H1 (cell line): Measurements from ENCODE around the gene IER3IP1. TPM values are rescaled to one million over a fixed set of nuclear protein-coding genes. Genes with fewer than 3 reads are reported as not detected.
"Not testable (repeated sequence)": the region's sequence is repeated elsewhere in the genome, so short reads cannot be mapped to it uniquely, and the experiment has no call there.

Experiments
- CTCF ChIA-PET: fragments of 300-600 bp; sonication (Branson Sonifier 250); formaldehyde crosslinking; loops from one replicate; lab custom pipeline; 2021; ENCODE audit not compliant: partially characterized antibody; lab: Charles Lee
- POLR2A ChIA-PET: fragments of 300-600 bp; sonication (Branson Sonifier 250); formaldehyde crosslinking; loops from one replicate; lab custom pipeline; 2021; ENCODE audit warnings: inconsistent platforms; ENCODE audit not compliant: partially characterized antibody; lab: Charles Lee
- DNase-seq, 2 experiments: peaks; one replicate each; pipeline versions ENCODE4 v3.0.0 to v3.0.0-alpha.2; 2010 to 2022; ENCODE audit warnings: low spot score in 2 of 2, low read depth in 1 of 2, mixed read lengths in 1 of 2
- FAIRE-seq: peaks from 2 replicates; lab custom pipeline; 2011; peaks lifted over from hg19 to GRCh38; lab: Jason Lieb, UNC
- H2AFZ ChIP-seq: 2 replicates; pipeline ENCODE4 v1.8.1; 2012; ENCODE audit warnings: low read length, inconsistent platforms
- H2AK5ac ChIP-seq: 2 replicates; pipeline ENCODE4 v1.6.1; 2013; ENCODE audit warnings: low read depth, low read length
- H2BK120ac ChIP-seq: replicated peaks from 2 replicates; pipeline ENCODE3; 2013; ENCODE audit warnings: low read depth, low read length, inconsistent platforms
- H2BK12ac ChIP-seq: 2 replicates; pipeline ENCODE4 v1.6.1; 2013; ENCODE audit warnings: low read depth, low read length
- H2BK15ac ChIP-seq: 2 replicates; pipeline ENCODE4 v1.6.1; 2013; ENCODE audit warnings: low read length
- H2BK20ac ChIP-seq: 2 replicates; pipeline ENCODE4 v1.6.1; 2013; ENCODE audit warnings: low read length
- H2BK5ac ChIP-seq: 2 replicates; pipeline ENCODE4 v1.6.1; 2013; ENCODE audit warnings: low read depth, low read length
- H3K14ac ChIP-seq: 2 replicates; pipeline ENCODE4 v1.6.1; 2013; ENCODE audit warnings: inconsistent platforms; ENCODE audit not compliant: insufficient read length
- H3K18ac ChIP-seq: 2 replicates; pipeline ENCODE4 v1.6.1; 2013; ENCODE audit warnings: low read length; ENCODE audit errors: extremely low read depth
- H3K23ac ChIP-seq: 2 replicates; pipeline ENCODE4 v1.6.1; 2013; ENCODE audit warnings: inconsistent platforms; ENCODE audit not compliant: insufficient read length
- H3K23me2 ChIP-seq: 2 replicates; pipeline ENCODE4 v1.6.1; 2013; ENCODE audit warnings: low read depth, low read length
- H3K27ac ChIP-seq: 2 replicates; pipeline ENCODE4 v1.6.1; 2011; ENCODE audit warnings: low read depth, low read length, inconsistent platforms
- H3K27me3 ChIP-seq, 4 experiments: replicated peaks in 1 of 4; 1 replicate in 1 of 4; 2 replicates in 3 of 4; pipeline versions ENCODE4 v1.6.1 to v1.8.1; 2011 to 2013; ENCODE audit warnings: low read length in 3 of 4, mild to moderate bottlenecking in 3 of 4, inconsistent platforms in 2 of 4, mixed read lengths in 2 of 4, moderate library complexity in 1 of 4; ENCODE audit not compliant: control insufficient read depth in 3 of 4, insufficient read depth in 3 of 4; ENCODE audit errors: extremely low read depth in 1 of 4
- H3K36me3 ChIP-seq, 4 experiments: 2 replicates each; pipeline versions ENCODE4 v1.6.1 to v1.8.1; 2011 to 2013; ENCODE audit warnings: mild to moderate bottlenecking in 4 of 4, low read length in 3 of 4, moderate library complexity in 2 of 4, control low read depth in 1 of 4, inconsistent platforms in 1 of 4; ENCODE audit not compliant: insufficient read depth in 4 of 4, control insufficient read depth in 2 of 4
- H3K4ac ChIP-seq: replicated peaks from 2 replicates; pipeline ENCODE3; 2013; ENCODE audit warnings: low read length, low read depth, mixed read lengths, inconsistent platforms; ENCODE audit not compliant: insufficient read length
- H3K4me1 ChIP-seq, 4 experiments: replicated peaks in 1 of 4; 1 replicate in 1 of 4; 2 replicates in 3 of 4; pipeline versions ENCODE4 v1.6.1 to v1.8.1; 2011 to 2013; ENCODE audit warnings: low read length in 3 of 4, inconsistent platforms in 2 of 4, mixed read lengths in 1 of 4; ENCODE audit not compliant: insufficient read depth in 4 of 4, control insufficient read depth in 3 of 4
- H3K4me2 ChIP-seq, 2 experiments: 2 replicates each; pipeline versions ENCODE4 v1.6.1 to v1.8.1; 2011 to 2013; ENCODE audit warnings: low read depth in 2 of 2, low read length in 2 of 2, control low read depth in 1 of 2, inconsistent platforms in 1 of 2, mild to moderate bottlenecking in 1 of 2; ENCODE audit not compliant: insufficient read depth in 1 of 2
- H3K4me3 ChIP-seq, 4 experiments: fragments of 200-600, 300-600 bp in 1 of 4; sonication (generic), shearing (Covaris generic), sonication (Bioruptor Twin) in 1 of 4; 2 replicates each; pipeline versions ENCODE4 v1.5.1 to v1.8.1; 2011 to 2016; ENCODE audit warnings: low read length in 4 of 4, low read depth in 3 of 4, control low read depth in 2 of 4, inconsistent platforms in 2 of 4, mild to moderate bottlenecking in 2 of 4, mixed read lengths in 1 of 4, moderate library complexity in 1 of 4; ENCODE audit not compliant: insufficient read depth in 2 of 4; ENCODE audit errors: extremely low read depth in 1 of 4
- H3K56ac ChIP-seq: replicated peaks from 2 replicates; pipeline ENCODE3; 2013; ENCODE audit warnings: low read depth, mild to moderate bottlenecking, mixed read lengths, low read length, inconsistent platforms; ENCODE audit not compliant: insufficient read length
- H3K79me1 ChIP-seq: 2 replicates; pipeline ENCODE4 v1.6.1; 2013; ENCODE audit warnings: low read depth, low read length, control low read depth
- H3K79me2 ChIP-seq, 2 experiments: 2 replicates each; pipeline versions ENCODE4 v1.6.1 to v1.8.1; 2012 to 2013; ENCODE audit warnings: low read length in 2 of 2, mild to moderate bottlenecking in 2 of 2, inconsistent platforms in 1 of 2; ENCODE audit not compliant: insufficient read depth in 2 of 2, control insufficient read depth in 1 of 2
- H3K9ac ChIP-seq, 4 experiments: replicated peaks in 1 of 4; 1 replicate in 1 of 4; 2 replicates in 3 of 4; pipeline versions ENCODE4 v1.6.1 to v1.8.1; 2011 to 2013; ENCODE audit warnings: low read depth in 3 of 4, low read length in 3 of 4, control low read depth in 2 of 4, mild to moderate bottlenecking in 2 of 4, moderate library complexity in 2 of 4, inconsistent platforms in 1 of 4; ENCODE audit errors: extremely low read depth in 1 of 4
- H3K9me3 ChIP-seq, 2 experiments: 2 replicates each; pipeline versions ENCODE4 v1.6.1 to v1.8.1; 2012 to 2013; ENCODE audit warnings: mild to moderate bottlenecking in 2 of 2, moderate library complexity in 2 of 2, control low read depth in 1 of 2, inconsistent platforms in 1 of 2, low read depth in 1 of 2, low read length in 1 of 2, mixed read lengths in 1 of 2; ENCODE audit not compliant: insufficient read depth in 2 of 2
- H4K20me1 ChIP-seq, 2 experiments: replicated peaks in 1 of 2; 2 replicates each; pipeline versions ENCODE3 to v1.8.1; 2011 to 2013; ENCODE audit warnings: inconsistent platforms in 2 of 2, low read length in 2 of 2, mild to moderate bottlenecking in 1 of 2; ENCODE audit not compliant: insufficient read depth in 2 of 2, control insufficient read depth in 1 of 2
- H4K5ac ChIP-seq: 2 replicates; pipeline ENCODE4 v1.6.1; 2013; ENCODE audit warnings: low read length, low read depth, mixed read lengths, inconsistent platforms; ENCODE audit not compliant: insufficient read length
- H4K8ac ChIP-seq: 2 replicates; pipeline ENCODE4 v1.8.0; 2013; ENCODE audit warnings: mild to moderate bottlenecking, moderate library complexity, low read length, inconsistent platforms; ENCODE audit not compliant: insufficient read depth; ENCODE audit errors: extremely low read depth
- H4K91ac ChIP-seq: replicated peaks from 2 replicates; pipeline ENCODE3; 2013; ENCODE audit warnings: low read length, mixed read lengths, inconsistent platforms; ENCODE audit not compliant: insufficient read length
- EP300 ChIP-seq, 2 experiments: IDR thresholded peaks; 1 replicate in 1 of 2; 2 replicates in 1 of 2; pipeline ENCODE4 v1.6.1; 2011 to 2012; ENCODE audit warnings: low read depth in 2 of 2, low read length in 2 of 2, mild to moderate bottlenecking in 2 of 2, borderline replicate concordance in 1 of 2, inconsistent platforms in 1 of 2, moderate library complexity in 1 of 2
- KDM4A ChIP-seq: IDR thresholded peaks from one replicate; pipeline ENCODE4 v1.7.1; 2012; ENCODE audit warnings: low read depth, mild to moderate bottlenecking, moderate library complexity, low read length, inconsistent platforms; ENCODE audit not compliant: severe bottlenecking
- WGBS, 2 experiments: shearing (Covaris generic) in 1 of 2; methylation state at CpG; one replicate each; pipeline versions ENCODE4 v1.1.6 to v1.1.7; 2013 to 2015; ENCODE audit warnings: low lambda C conversion rate in 2 of 2, mixed read lengths in 2 of 2, inconsistent platforms in 1 of 2, low coverage in 1 of 2, missing lambda C conversion rate in 1 of 2; ENCODE audit not compliant: insufficient replicate concordance in 2 of 2, insufficient coverage in 1 of 2, insufficient read length in 1 of 2; ENCODE audit errors: extremely low coverage in 1 of 2, missing lambda C conversion rate in 1 of 2; 5-methylcytosine and 5-hydroxymethylcytosine counted together
- polyA plus RNA-seq, 7 experiments: library from polyadenylated mRNA; depleted of rRNA in 3 of 7; stranded (reverse) in 5 of 7; unstranded in 2 of 7; fragments of >200 nt in 5 of 7; fragments of 200-250 nt in 2 of 7; gene quantifications; 1 replicate in 5 of 7; 2 replicates in 1 of 7; 4 replicates in 1 of 7; pipeline versions ENCODE4 v1.2.1 to v1.2.3, GENCODE V29; 2011 to 2013; ENCODE audit warnings: missing spikeins in 2 of 7, mixed read lengths in 2 of 7
- total RNA-seq: library from RNA; stranded (reverse); fragmentation: NEBNext Ultra II Directional; extraction: Animal tissue kit (Norgen Biotek cat#: 25700); gene quantifications from 2 replicates; pipeline ENCODE4 v1.2.1, GENCODE V29; 2021

Gene IER3IP1
- total and polyA plus RNA-seq, 2 of the 8 experiments (the other 6 are each of a cell fraction or from before 2014, with no cell fraction given) = 6.0 to 8.5 TPM

DNA sequence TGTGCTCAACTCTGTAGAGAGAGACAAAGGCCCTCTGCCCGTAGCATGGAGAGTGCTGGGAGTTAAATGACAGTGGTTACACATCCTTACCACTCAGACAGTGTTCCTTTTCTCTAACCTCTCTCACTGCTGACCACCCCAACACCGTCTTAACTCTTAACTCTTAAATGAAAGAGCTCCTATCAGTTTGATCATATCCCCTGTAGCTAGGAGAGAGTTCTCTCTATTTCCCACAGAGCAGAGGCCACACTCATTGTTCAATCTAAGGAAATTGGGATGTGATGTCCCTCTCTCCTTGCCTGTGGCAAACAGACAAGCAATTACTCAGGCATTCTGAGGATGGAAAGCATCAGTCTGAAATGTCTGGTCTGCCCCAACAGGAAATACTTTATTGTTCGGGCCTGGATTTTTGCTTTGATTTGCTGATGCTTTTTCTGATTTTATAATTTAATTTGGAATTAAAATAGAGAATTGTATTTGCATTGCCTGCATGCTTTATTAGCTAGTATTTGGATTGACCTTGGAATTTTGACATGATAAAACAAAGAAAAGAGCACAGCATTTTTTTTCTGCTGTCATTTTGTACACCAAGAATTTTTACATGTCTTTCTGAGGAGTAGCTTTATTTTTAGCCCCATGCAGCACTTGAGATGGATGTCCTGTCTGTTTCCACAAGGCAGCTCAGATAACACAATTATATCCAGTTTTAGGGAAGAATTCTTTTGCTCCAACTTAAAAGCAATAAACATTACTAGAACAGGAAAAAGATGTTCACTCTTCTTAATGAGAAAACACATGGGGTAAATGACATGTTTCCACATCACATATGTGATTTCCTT is 27.7 kb upstream of the IER3IP1 start (continued):
- TF ChIP-seq KDM4A = no peak
- no peak for TF ChIP-seq EP300 (IDR thresholded peaks at IDR 0.05; ENCODE audit: borderline replicate concordance in 1 of 2, low read depth in 2 of 2, low read length in 2 of 2)
- TF ChIP-seq, all 59 proteins: peak for 0

DNA sequence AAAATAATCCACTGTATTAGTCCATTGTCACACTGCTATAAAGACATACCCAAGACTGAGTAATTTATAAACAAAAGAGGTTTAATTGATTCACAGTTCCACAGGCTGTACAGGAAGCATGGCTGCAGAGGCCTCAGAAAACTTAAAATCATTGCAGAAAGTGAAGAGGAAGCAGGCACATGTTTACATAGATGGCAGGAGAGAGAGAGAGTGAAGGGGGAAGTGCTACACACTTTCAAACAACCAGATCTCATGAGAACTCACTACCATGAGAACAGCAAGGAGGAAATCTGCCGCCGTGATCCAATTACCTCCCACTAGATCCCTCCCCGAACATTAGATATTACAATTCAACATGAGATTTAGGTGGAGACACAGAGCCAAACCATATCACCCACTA is 19.8 kb upstream of the IER3IP1 start:
- H3K36me3 ChIP-seq, DNase-seq, H3K14ac ChIP-seq, H3K79me2 ChIP-seq, H3K56ac ChIP-seq, POLR2A ChIA-PET, H4K5ac ChIP-seq, H3K23me2 ChIP-seq, H3K4me3 ChIP-seq, H3K4me2 ChIP-seq, H3K4ac ChIP-seq, H3K9me3 ChIP-seq, H2AK5ac ChIP-seq, H2BK20ac ChIP-seq, H3K79me1 ChIP-seq, H3K4me1 ChIP-seq, H3K27me3 ChIP-seq, H2AFZ ChIP-seq, H4K8ac ChIP-seq, FAIRE-seq, H4K91ac ChIP-seq, H3K18ac ChIP-seq, H2BK15ac ChIP-seq, H2BK120ac ChIP-seq, H2BK5ac ChIP-seq, H3K27ac ChIP-seq, H4K20me1 ChIP-seq, H3K23ac ChIP-seq, H3K9ac ChIP-seq, H2BK12ac ChIP-seq: not testable (repeated sequence)
- CTCF ChIA-PET = interaction anchor here (1.5 to 2.1 kb wide), 3 partner anchors 9 to 96 kb away, joined by 3 to 15 read pairs (median 5); no protein-coding TSS in a partner anchor
- 92% methylated on average over 3 of the region's 3 CpGs; no CpG with 5 or more reads in 1 of the 2 experiments for WGBS, 2 experiments
